GM21529 (cell line): ENCODE measurements around the gene DSCAM.
"Not testable (repeated sequence)": the region's sequence is repeated elsewhere in the genome, so short reads cannot be mapped to it uniquely, and the experiment has no call there.

Source experiments
- ATAC-seq: cut with Tn5 transposase; IDR thresholded peaks from one replicate; pipeline ENCODE4 v1.9.1; 2021; ENCODE audit not compliant: unreplicated experiment

DSCAM gene

DNA sequence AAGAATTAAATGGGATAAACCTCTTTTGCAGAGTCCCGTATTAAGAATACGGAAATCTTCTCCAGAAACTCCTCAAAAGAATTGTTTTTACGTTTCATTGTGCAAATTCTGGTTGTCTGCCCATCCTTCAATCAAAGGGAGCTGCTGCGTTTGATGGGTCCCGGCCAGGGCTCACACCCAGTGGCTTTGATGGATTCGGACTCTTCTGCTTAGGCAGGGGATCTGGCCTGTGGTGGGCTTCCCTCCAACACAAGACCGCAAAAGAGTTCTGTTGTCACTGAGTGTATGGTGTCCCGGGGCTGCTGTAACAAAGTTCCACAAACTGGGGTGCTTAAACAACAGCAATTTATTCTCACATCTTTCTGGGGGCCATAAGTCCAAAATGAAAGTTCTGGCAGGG lies 577.7 kb downstream of the DSCAM start:
- no peak for ATAC-seq

DNA sequence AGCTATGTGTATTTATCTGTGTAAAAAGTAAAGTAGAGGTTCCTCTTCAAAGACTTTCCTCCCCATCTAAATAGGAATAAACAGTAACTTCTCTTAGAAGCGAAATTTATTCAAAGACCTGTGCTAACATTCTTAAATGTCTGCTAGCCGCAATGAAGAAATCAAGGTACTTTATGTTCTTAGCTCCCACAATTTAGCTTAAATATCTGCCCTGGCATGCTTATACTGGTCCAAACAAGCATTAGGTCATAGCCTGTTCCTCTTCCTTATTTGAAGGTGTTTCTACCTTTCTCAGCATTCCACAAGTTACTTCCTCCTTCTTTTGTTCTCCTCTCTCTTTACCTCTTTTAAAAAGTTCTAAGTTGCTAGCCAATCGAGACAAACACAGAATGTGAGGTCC lies 588.5 kb downstream of the DSCAM start:
- not testable (repeated sequence) for ATAC-seq

DNA sequence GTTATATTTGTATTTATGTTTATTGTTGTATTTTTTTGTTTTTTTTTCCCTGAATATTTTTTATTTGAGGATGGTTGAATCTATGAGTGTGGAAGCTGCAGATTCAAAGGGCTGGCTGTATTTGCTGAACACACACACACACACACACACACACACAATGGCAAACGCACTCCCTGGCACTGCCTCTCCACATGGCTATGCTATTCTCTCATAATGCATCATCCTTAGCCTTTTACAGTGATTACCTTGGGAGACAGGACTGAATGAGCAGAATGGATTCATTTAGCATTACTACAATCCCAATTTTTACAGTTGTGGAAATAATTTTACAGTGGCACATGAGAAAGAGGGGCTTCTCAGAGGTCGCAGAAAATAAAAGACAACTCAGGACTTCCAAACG lies 589.6 kb downstream of the DSCAM start:
- ATAC-seq = no peak

DNA sequence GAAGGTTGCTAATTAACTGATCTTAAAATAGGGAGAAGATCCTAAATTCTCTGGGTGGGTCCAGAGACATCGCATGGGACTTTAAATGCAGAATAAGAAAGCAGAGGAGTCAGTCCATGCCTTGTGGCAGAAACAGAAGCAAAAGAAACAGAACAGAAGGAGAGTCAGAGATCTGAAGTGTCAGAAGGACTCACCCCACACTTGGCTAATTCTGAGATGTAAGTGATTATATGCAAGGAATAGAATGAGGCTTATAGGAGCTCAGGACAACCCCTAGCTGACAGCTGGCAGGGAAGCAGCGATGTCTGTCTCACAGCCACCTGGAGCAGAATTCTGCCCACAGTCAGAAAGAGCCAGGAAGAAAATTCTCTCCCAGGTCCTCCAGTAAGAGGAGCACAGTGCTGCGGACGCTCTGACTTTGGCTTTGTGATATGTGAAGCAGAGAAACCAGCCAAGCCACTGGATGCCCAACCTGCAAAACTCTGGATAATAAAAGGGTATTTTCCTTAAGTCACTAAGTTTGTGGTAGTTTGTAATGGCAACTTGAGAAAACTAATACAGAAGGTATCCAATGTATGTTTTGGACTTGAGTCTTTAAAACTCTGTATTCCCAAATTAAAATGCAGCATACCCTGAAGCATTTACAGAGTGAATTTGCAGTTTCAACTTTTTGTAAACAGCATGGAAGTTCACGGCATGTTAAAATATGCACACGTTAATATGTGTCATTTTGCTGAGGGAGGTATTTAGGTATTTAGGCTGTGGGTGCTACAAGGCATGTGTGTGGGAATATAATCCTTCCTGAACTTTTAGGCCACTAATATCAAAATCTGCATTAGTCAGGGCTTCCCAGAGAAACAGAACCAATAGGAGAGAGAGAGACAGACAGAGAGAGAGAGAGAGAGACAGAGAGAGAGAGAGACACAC lies 591.2 kb downstream of the DSCAM start:
- no peak for ATAC-seq

DNA sequence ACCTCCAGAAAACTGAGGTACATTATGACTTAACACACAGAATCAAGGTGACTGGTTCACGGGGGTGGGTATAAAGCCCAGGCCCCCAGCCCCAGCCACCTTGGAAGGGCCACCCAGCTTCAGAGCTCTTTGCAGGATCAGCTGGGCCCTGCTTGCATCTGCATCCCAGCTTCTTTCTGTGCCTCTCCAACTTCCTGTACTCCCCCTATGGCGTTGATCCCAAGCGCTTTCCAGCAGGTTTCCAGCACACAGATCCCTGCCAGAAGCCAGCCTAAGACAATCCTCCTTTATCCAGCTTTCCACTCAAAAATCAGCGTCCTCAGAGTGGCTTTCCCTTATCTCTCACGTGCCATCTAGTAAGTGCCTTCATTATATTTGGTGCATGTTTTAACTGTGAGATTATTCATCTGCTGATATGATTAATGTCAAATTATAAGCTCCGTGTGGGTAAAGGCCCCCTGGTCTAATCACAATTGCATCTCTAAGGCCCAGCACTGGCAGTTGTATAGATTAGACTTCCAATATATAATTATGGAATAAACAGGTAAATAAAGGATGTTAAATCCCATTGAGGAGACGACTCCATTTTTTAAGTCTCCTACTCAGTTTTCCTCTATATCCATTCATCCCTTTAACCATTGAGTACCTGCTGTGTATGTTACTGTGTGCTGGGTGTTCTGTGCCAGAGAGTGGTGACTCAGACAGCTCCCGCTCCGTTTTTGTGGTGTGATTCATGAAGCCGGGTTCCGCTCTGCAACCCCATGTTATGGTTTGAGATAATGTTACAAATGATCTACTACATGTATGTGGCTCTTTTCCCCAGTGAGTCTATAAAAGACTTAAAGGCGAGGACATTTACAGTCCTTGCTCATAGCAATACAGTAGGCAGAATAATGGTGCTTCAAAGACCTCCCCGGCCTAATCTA lies 592.2 kb downstream of the DSCAM start:
- no peak for ATAC-seq

DNA sequence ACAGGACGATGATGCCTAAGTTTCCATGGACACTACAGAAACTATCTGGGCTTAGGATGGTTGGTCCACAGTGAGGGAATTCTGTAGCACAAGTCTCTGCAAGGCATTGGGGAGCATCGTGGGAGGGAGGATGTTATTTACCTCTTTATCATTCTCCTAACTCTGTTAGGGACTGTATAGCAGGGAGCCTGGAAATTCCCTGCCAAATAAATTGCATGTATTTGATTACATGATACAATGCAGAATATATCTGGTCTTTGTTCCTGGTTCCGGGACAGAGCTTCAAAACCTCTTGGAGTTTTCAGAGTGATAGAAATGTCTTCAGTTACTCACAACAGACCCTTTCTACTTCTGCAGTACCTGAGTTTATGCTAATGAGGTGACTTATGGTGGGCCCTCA lies 593.8 kb downstream of the DSCAM start:
- ATAC-seq = no peak

DNA sequence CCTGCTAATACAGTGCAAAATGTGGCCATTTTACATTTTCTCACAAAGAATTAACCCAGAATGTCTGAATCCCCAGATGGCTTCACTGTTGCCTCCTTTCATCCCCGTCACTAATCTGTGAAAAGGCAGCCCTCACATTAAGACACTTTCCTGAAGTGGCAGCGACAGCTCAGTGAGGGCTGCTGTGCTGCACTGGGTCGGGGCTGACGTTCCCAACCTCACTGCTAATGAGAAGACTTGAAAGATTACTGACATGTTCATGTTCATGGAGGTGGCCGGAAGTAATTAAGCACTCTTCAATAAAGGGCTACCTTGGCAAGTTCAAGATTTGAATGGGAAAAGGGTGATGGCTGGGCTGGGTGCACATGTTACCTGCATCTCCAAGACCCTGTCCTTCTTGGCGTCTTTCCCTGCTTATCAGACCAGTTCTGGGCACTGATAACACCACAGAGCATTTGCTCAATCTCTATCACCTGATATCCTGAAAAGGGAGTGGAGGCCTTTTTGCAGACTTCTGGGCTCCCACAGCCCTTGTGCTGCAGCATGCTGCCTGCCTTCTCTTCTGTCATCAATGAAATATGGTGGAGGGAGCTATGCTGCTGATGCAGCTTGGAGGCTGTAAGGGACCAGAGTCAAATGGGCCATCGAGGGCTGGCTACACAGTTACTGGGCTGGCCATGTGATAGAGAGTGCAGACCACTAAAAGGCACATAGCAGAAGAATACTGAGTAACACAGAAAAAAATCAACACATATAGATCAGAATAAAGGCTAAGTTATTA lies 596.3 kb downstream of the DSCAM start:
- no peak for ATAC-seq

DNA sequence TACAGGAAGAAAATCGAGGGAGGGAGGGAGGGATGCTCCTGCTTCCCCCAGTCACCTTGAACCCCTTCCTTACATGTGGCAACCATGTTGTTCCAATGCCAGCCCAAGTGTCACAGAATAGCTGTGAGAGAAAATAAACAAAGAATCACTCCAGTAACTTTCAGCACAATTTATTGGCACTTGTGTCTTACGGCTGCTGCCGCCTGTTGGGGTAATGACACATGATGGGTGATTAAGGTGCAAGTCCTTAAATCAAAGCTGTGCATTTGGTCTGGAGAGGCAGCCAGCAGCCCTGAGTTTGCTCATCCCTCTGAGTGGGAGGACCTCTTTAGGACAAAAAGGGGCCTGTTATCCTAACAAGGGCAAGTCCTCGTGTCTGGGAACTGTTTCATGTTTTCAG lies 602.0 kb downstream of the DSCAM start:
- ATAC-seq = no peak

DNA sequence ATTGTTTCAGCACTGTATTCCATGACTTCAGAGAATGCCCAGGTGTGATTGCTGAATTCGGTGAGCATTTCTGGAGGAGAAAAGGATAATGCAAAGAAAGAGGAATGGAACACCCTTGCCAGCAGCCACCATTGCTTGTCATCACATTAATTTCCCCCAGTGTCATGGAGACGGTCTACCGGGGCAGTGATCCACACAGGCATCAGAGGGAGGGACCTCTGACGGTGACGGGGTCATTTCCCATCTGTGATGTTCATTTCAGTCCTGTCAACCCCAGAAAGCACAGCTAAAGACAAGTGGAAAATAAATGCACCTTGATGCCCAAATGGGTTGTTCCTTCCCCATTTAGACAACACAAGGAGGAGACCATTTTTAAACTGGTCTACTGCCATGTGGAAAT lies 603.3 kb downstream of the DSCAM start:
- ATAC-seq = no peak

DNA sequence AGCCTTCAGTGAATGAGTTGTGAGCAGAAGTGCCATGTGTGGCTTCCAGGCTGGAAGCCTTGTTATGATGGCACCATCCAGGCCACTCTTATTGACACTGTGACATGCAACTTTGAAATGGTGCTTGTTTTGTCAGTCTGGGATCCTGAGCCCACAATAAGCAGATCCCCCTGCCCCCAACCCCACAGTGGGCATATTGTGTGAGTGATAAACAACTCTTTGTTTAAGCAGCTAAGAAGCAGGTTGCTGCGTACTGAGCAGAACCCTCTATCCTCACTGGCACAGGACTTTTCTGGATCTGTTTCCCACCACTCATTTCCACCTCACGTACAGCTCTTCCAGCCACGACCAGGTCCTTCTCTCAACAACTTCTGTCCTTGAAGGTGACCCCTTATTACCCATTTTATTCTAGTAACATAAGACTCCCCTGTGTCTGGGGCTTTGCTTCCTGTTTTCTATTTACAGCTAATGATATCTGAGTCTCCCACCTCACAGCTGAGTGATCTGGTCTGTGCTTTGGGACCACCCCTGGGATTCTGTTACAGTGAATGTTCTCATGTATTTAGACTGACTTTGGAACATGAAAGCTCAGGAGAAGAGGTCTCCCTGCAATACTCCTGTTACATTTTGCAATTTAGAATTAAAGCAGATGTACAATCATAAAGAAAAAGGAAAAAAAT lies 604.2 kb downstream of the DSCAM start:
- no peak for ATAC-seq

DNA sequence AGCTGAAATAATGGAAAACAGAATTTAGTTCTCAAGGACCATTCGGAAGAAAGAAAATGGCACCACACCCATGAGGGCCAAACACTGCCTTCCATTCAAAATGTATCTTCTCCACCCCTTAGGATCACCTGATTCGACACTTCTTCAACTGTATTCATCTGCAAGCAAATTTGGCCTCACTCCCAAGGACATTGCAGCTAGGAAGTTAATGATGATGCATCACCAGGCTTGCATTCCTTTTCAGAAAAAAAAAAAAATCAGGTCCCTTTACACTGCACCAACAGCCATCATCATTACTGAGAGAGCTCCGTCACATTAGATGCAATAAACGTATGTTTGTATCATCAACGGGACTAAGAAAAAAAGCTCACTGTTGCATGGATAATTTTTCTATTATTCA lies 611.4 kb downstream of the DSCAM start:
- ATAC-seq = no peak

DNA sequence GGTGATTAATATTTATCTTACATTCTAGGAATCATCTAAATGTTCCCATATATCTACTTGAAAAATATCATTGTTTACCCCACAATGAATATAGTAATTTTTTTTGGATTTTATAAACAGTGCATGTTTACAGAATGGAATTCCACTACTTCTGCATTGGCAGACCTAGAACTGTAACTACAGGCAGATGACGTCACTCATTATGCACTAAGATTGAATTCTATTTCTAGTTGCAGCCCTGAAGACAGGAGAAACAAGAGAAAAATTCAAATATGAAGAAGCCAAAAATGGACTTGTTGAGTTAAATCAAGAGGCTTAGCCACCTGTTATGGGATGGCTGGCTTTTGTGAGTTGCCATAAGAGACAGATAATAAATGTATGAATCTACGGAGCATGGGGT lies 615.0 kb downstream of the DSCAM start:
- ATAC-seq = no peak

DNA sequence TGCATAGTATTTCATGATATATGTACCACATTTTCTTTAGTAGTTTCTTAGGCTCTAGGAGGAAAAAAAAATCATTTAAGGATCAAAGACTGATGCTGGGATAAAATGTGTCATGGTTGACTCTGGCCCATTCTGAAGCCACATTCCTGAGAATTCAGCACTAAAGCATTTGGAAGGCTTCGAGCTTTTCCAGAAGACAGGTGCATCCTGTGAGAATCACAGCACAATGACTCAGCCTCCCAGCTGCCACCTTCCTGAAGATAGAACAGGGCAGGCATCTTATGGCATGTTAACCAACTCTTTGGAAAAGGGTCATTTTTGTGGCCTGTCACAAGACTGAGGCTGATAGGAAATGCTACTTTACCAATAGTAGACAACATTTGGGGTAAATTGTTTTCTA lies 619.9 kb downstream of the DSCAM start:
- ATAC-seq = no peak

DNA sequence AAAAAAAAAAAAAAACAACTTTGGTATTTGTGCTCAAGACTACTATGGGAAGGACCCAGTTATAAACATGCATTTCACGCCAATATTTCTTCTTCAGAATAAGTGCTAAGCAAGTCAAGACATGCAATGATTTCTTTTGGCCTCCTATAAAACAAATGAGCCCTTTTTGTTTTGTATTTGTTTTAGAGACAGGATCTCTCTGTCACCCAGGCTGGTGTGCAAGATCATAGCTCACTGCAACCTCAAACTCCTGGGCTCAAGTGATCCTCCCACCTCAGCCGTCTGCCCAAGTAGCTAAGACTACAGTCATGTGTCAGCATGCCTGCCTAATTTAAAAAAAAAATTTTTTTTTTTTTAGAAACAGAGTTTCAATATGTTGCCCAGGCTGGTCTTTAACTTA lies 631.0 kb downstream of the DSCAM start:
- no peak for ATAC-seq

DNA sequence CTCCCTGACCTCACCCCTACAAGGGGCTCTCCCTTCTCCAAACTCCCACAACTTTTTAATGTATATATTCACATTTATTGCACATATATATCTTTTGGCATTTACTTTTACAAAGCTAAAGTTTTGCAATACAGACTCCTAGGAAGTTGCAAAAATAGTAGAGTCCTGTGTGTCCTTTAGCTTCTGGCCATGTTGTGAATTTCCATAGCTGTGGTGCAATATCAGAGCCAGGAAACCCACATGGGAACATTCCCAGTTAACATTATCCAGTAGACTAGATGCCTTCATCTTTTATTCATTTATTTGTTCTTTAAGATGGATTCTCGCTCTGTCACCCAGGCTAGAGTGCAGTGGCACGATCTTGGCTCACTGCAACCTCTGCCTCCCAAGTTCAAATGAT lies 636.7 kb downstream of the DSCAM start:
- no peak for ATAC-seq

DNA sequence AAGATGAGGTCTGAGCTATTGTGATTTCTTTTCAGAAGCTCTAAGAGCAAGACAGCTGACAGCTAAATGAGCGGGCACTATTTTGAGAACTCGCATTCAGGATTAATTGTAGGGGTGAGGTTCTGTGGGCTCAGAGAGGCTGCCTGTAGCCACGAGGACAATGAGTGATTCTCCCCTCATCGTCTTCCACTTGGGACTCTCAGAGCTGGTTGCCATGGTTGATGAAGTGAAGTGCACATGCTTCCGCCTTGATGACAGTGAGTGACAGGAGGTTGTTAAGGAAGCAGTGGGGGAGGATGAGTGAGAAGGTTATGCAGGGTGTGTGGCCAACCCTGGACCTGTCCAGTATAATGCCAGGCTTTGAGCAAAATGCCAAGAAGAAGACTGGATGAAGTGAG lies 638.0 kb downstream of the DSCAM start:
- ATAC-seq = no peak

DNA sequence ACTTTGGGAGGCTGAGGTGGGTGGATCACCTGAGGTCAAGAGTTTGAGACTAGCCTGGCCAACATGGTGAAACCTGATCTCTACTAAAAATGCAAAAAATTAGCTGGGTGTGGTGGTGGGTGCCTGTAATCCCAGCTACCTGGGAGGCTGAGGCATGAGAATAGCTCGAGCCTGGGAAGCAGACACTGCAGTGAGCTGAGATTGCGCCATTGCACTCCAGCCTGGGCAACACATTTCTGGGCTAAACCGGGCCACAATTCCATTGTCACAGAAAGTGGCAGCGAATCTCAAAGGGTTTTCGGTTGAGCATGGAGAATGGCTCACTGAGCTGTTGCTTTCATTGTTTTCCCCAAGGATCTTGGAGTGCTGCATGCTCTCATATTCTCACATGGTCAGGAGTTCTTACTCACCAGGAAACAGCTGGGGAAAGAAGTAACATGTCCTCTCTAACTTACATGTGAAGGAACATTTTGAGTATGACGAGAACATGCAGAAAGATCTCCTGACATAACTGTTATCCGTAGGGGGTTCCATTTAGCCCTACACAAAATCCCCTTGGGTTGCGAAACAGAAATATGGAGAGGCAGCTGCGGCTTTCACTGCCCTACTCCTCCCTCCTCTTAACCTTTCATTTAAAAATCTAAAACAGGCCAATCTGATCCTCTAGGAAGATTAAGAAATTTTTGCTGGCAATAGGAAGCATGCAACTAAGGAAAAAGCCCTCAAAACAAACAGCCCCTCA lies 638.6 kb downstream of the DSCAM start:
- ATAC-seq = no peak

DNA sequence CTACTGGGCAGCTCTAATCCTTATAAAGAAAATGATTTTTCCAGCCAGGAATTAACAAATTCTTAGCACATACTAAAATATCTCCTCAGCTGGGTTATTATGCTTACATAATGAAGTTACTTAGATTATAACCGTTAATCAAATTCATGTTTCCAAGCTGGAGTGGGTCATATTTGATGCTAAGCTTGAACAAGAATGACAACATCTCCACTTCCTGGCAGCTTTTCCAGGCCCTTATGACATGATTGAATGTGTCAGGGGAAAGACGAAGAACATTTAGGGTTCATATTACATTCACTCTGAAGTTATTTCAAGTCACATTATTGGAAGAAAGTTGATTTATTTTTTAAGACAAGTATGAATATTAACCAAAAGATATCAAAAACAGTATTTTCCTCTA lies 646.0 kb downstream of the DSCAM start:
- ATAC-seq = no peak

DNA sequence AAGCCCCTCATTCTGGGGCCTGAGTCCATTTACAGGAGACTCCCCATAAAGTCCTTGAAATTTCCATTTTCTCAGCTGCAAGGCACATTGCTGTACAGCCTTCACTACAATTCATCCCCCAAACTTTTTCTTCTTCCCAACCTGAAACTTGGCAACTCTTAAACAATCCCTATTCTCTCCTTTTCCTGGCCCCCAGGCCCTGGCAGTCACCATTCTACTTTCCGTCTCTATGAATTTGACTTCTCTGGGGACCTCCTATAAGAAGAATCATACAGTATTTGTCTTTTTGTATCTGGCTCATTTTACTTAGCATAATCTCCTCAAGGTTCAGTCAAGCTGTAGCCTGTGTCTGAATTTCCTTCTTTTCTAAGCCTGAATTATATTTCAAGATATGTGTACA lies 646.8 kb downstream of the DSCAM start:
- ATAC-seq = no peak
